Activated CD4-positive, alpha-beta T cell treated with anti-CD3 and anti-CD28 coated beads, Interleukin-2, amount 10 ng/mL, durations not matched to agents 24 days and 14 days (primary cell): ENCODE data around the gene ZNF586. TPM values are rescaled to one million over a fixed set of nuclear protein-coding genes. Genes with fewer than 3 reads are reported as not detected.
A peak's percentile ranks its signal among the peaks of the same experiment; 100 is the strongest.
"Not testable (repeated sequence)": the region's sequence is repeated elsewhere in the genome, so short reads cannot be mapped to it uniquely, and the experiment has no call there.

ENCODE experiments used
- DNase-seq: peaks from one replicate; pipeline ENCODE4 v3.0.0; 2022
- H3K27ac Mint-ChIP-seq: one replicate; pipeline ENCODE4 v1.8.0; 2022; ENCODE audit warnings: mild to moderate bottlenecking, mixed read lengths
- H3K27me3 Mint-ChIP-seq: one replicate; pipeline ENCODE4 v1.8.0; 2022; ENCODE audit warnings: mixed read lengths
- H3K36me3 Mint-ChIP-seq: one replicate; pipeline ENCODE4 v1.8.0; 2022; ENCODE audit warnings: low read depth, mild to moderate bottlenecking, mixed read lengths
- H3K4me1 Mint-ChIP-seq: one replicate; pipeline ENCODE4 v1.8.0; 2021; ENCODE audit warnings: mixed read lengths
- H3K4me3 Mint-ChIP-seq: one replicate; pipeline ENCODE4 v1.8.0; 2022; ENCODE audit warnings: mild to moderate bottlenecking, moderate library complexity, mixed read lengths
- H3K9me3 Mint-ChIP-seq: one replicate; pipeline ENCODE4 v1.8.0; 2021; ENCODE audit warnings: mixed read lengths
- intact Hi-C: fragments of 100-400 bp; cut with micrococcal nuclease; formaldehyde crosslinking; loops from one replicate; pipeline ENCODE4 v1.15.1; 2023
- total RNA-seq: library from RNA; stranded (reverse); gene quantifications from 2 replicates; pipeline ENCODE4 v1.2.3, GENCODE V29; 2022

ZNF586 gene
- total RNA-seq, 1 donor from 2014 or later, result 13.5 TPM

GRCh38 chr19:57821095-57821494 lies 51.6 kb downstream of the ZNF586 start:
- peak overlapping the region; percentile 31 for H3K27ac Mint-ChIP-seq

GRCh38 chr19:57821501-57821900 lies 52.0 kb downstream of the ZNF586 start:
- H3K36me3 Mint-ChIP-seq, result peaks cover 60% of the 10 kb centered on the region
- H3K4me1 Mint-ChIP-seq, result peaks cover 33% of the 10 kb centered on the region
- H3K27me3 Mint-ChIP-seq, H3K9me3 Mint-ChIP-seq, intact Hi-C loops, DNase-seq, H3K27ac Mint-ChIP-seq: not testable (repeated sequence)
- peak overlapping the region; percentile 96 for H3K4me3 Mint-ChIP-seq

More at GRCh38 chr19:57821095-57821494, 51.6 kb downstream of the ZNF586 start:
- H3K4me3 Mint-ChIP-seq, result peak overlapping the region; percentile 96
- H3K36me3 Mint-ChIP-seq, result peaks cover 56% of the 10 kb centered on the region
- H3K9me3 Mint-ChIP-seq, H3K27me3 Mint-ChIP-seq, intact Hi-C loops, DNase-seq: not testable (repeated sequence)
- H3K4me1 Mint-ChIP-seq, result peaks cover 36% of the 10 kb centered on the region

- not testable (repeated sequence) for H3K4me3 Mint-ChIP-seq
- H3K4me1 Mint-ChIP-seq, result peaks cover 38% of the 10 kb centered on the region
Measured at GRCh38 chr19:57823155-57823554, 53.7 kb downstream of the ZNF586 start.

GRCh38 chr19:57823608-57824007 lies 54.1 kb downstream of the ZNF586 start:
- Mint-ChIP-seq H3K4me1 (peaks cover 34% of the 10 kb centered on the region), H3K36me3 (peaks cover 70% of the 10 kb centered on the region)
- H3K4me3 Mint-ChIP-seq, H3K27me3 Mint-ChIP-seq, DNase-seq, H3K27ac Mint-ChIP-seq, intact Hi-C loops, H3K9me3 Mint-ChIP-seq: not testable (repeated sequence)

More at GRCh38 chr19:57823155-57823554, 53.7 kb downstream of the ZNF586 start:
- H3K27ac Mint-ChIP-seq, H3K27me3 Mint-ChIP-seq, H3K9me3 Mint-ChIP-seq, DNase-seq, intact Hi-C loops: not testable (repeated sequence)
- peaks cover 70% of the 10 kb centered on the region for H3K36me3 Mint-ChIP-seq

- intact Hi-C loops, result no loop called here
- Mint-ChIP-seq H3K27ac (no peak overlapping the region), H3K27me3 (no peaks in the 10 kb centered on the region), H3K4me1 (peaks cover 30% of the 10 kb centered on the region), H3K9me3 (peaks cover 3% of the 10 kb centered on the region), H3K4me3 (no peak overlapping the region), H3K36me3 (peaks cover 78% of the 10 kb centered on the region)
- no peak for DNase-seq
Measured at GRCh38 chr19:57825511-57825910, 56.0 kb downstream of the ZNF586 start.

GRCh38 chr19:57829316-57829715 lies 59.8 kb downstream of the ZNF586 start:
- Mint-ChIP-seq H3K36me3 (peaks cover 59% of the 10 kb centered on the region), H3K9me3 (no peaks in the 10 kb centered on the region), H3K27me3 (no peaks in the 10 kb centered on the region), H3K4me3 (no peak overlapping the region), H3K4me1 (peaks cover 12% of the 10 kb centered on the region), H3K27ac (no peak overlapping the region)
- intact Hi-C loops, result no loop called here
- no peak for DNase-seq

- H3K9me3 Mint-ChIP-seq, result no peaks in the 10 kb centered on the region
- peaks cover 9% of the 10 kb centered on the region for H3K4me1 Mint-ChIP-seq
- intact Hi-C loops, result no loop called here
- H3K4me3 Mint-ChIP-seq, result no peak within 1 kb of the TSS
- H3K36me3 Mint-ChIP-seq, result peaks cover 54% of the 10 kb centered on the region
- peak; percentile 71 for DNase-seq
- H3K27me3 Mint-ChIP-seq, result no peaks in the 10 kb centered on the region
- H3K27ac Mint-ChIP-seq, result no peak within 1 kb of the TSS
Measured at GRCh38 chr19:57830071-57830602, 60.7 kb downstream of the ZNF586 start, which contains the start of gene ZNF587B. Gene ZNF587B (plus strand): TSS chr19:57830299. CDS start chr19:57830529, 230 bp downstream.

Other genes starting within 250 kb of the ZNF586 start
- gene ZNF549, start 242.3 kb upstream of the ZNF586 start, total RNA-seq, result 4.0 and 4.9 TPM in 2 replicates
- gene ZNF550, start 209.8 kb upstream of the ZNF586 start, total RNA-seq, result 7.4 and 9.3 TPM in 2 replicates
- 3.4 and 3.5 TPM in 2 replicates for gene ZNF416, start 190.8 kb upstream of the ZNF586 start, total RNA-seq
- 2.8 and 4.1 TPM in 2 replicates for gene ZIK1, start 185.5 kb upstream of the ZNF586 start, total RNA-seq
- gene ZNF530, start 169.8 kb upstream of the ZNF586 start, total RNA-seq, result 4.5 and 5.7 TPM in 2 replicates
- 7.2 and 9.1 TPM in 2 replicates for gene ZNF134, start 155.4 kb upstream of the ZNF586 start, total RNA-seq
- 7.7 and 10.0 TPM in 2 replicates for gene ZNF211, start 136.5 kb upstream of the ZNF586 start, total RNA-seq
- gene ZSCAN4, start 100.7 kb upstream of the ZNF586 start, total RNA-seq, result not detected in 2 replicates
- gene ZNF551, start 87.7 kb upstream of the ZNF586 start, total RNA-seq, result 10.0 and 10.7 TPM in 2 replicates
- 3.1 and 3.9 TPM in 2 replicates for gene ZNF154, start 60.5 kb upstream of the ZNF586 start, total RNA-seq
- gene ZNF671, start 42.1 kb upstream of the ZNF586 start, total RNA-seq, result 5.1 and 5.5 TPM in 2 replicates
- 7.5 and 7.9 TPM in 2 replicates for gene ZNF776, start 22.9 kb upstream of the ZNF586 start, total RNA-seq
- 9.2 and 9.8 TPM in 2 replicates for gene ZNF552, start 45.2 kb downstream of the ZNF586 start, total RNA-seq
- gene ZNF587B, start 60.6 kb downstream of the ZNF586 start, total RNA-seq, result 25.5 and 27.5 TPM in 2 replicates
- gene ZNF587, start 80.2 kb downstream of the ZNF586 start, total RNA-seq, result 30.1 and 30.9 TPM in 2 replicates
- gene ZNF814, start 119.4 kb downstream of the ZNF586 start, total RNA-seq, result 17.5 and 17.7 TPM in 2 replicates
- gene ZNF417, start 146.9 kb downstream of the ZNF586 start, total RNA-seq, result 9.7 and 11.6 TPM in 2 replicates
- 1.2 and 1.5 TPM in 2 replicates for gene ZNF418, start 165.7 kb downstream of the ZNF586 start, total RNA-seq
- 3.2 and 3.9 TPM in 2 replicates for gene ZNF256, start 178.0 kb downstream of the ZNF586 start, total RNA-seq
- not detected in 2 replicates for gene C19orf18, start 204.9 kb downstream of the ZNF586 start, total RNA-seq
- gene ZNF606, start 233.1 kb downstream of the ZNF586 start, total RNA-seq, result 6.6 and 7.0 TPM in 2 replicates